PC-9 (cell line): ENCODE results near the gene PRDM9. TPM values are rescaled to one million over a fixed set of nuclear protein-coding genes. Genes with fewer than 3 reads are reported as not detected.
A peak's percentile ranks its signal among the peaks of the same experiment; 100 is the strongest.

Source experiments
- Bru-seq: library from RNA; stranded (reverse); fragments of 400-500 nt; gene quantifications from one replicate; lab custom pipeline; 2021; lab: Mats Ljungman, UMichigan
- BruChase-seq, 2 experiments: library from RNA; stranded (reverse); fragments of 400-500 nt; gene quantifications; one replicate each; lab custom pipeline; 2021; lab: Mats Ljungman, UMichigan
- BruUV-seq: library from RNA; stranded (reverse); fragments of 400-500 nt; replicated peaks from 2 replicates; lab custom pipeline; 2021; lab: Mats Ljungman, UMichigan
- CTCF ChIA-PET: fragments of 300-600 bp; sonication (Branson Sonifier 250); formaldehyde crosslinking; loops from one replicate; lab custom pipeline; 2022; ENCODE audit warnings: antibody characterized with exemption; lab: Charles Lee
- POLR2A ChIA-PET: fragments of 300-600 bp; sonication (Branson Sonifier 250); formaldehyde crosslinking; loops from one replicate; lab custom pipeline; 2022; ENCODE audit warnings: antibody characterized with exemption; ENCODE audit not compliant: unreplicated experiment; lab: Charles Lee
- DNase-seq, 2 experiments: peaks; one replicate each; pipeline versions ENCODE4 v3.0.0 to v3.0.0-alpha.2; 2015 to 2022; ENCODE audit warnings: mixed read lengths in 1 of 2
- H2AFZ ChIP-seq: fragments of 200-600 bp; sonication (generic); 2 replicates; pipeline ENCODE4 v1.8.1; 2017; ENCODE audit warnings: antibody characterized with exemption
- H3F3A ChIP-seq: fragments of 200-600 bp; sonication (generic); 2 replicates; pipeline ENCODE4 v1.8.1; 2017; ENCODE audit warnings: antibody characterized with exemption, mild to moderate bottlenecking, low read depth; ENCODE audit not compliant: insufficient read depth
- H3K27ac ChIP-seq: fragments of 200-600 bp; sonication (generic); 2 replicates; pipeline ENCODE4 v1.6.1; 2016; ENCODE audit warnings: mixed run types
- H3K27me3 ChIP-seq: fragments of 200-600 bp; sonication (generic); 2 replicates; pipeline ENCODE4 v1.6.1; 2016; ENCODE audit warnings: low read depth, mixed run types; ENCODE audit not compliant: insufficient read depth
- H3K36me3 ChIP-seq: fragments of 200-600 bp; sonication (generic); 2 replicates; pipeline ENCODE4 v1.6.1; 2016; ENCODE audit warnings: low read depth, mixed run types
- H3K4me1 ChIP-seq: fragments of 200-600 bp; sonication (generic); replicated peaks from 2 replicates; pipeline ENCODE4 v1.6.1; 2016; ENCODE audit warnings: mixed run types; ENCODE audit not compliant: insufficient read depth
- H3K4me2 ChIP-seq: fragments of 200-600 bp; sonication (generic); 2 replicates; pipeline ENCODE4 v1.6.1; 2017; ENCODE audit warnings: mixed run types
- H3K4me3 ChIP-seq: fragments of 200-600 bp; sonication (generic); 2 replicates; pipeline ENCODE4 v1.6.1; 2016; ENCODE audit warnings: mixed run types
- H3K79me2 ChIP-seq: fragments of 200-600 bp; sonication (generic); 2 replicates; pipeline ENCODE4 v1.6.1; 2017; ENCODE audit warnings: low read depth, mixed run types
- H3K9me2 ChIP-seq: fragments of 200-600 bp; sonication (generic); 2 replicates; pipeline ENCODE4 v1.8.1; 2017; ENCODE audit warnings: mild to moderate bottlenecking; ENCODE audit not compliant: insufficient read depth
- H3K9me3 ChIP-seq: fragments of 200-600 bp; sonication (generic); 2 replicates; pipeline ENCODE4 v1.8.1; 2016; ENCODE audit warnings: low read depth; ENCODE audit not compliant: insufficient read depth
- H4K20me1 ChIP-seq: fragments of 200-600 bp; sonication (generic); 2 replicates; pipeline ENCODE4 v1.8.1; 2017; ENCODE audit not compliant: insufficient read depth
- EZH2 ChIP-seq: fragments of 200-600 bp; sonication (generic); IDR thresholded peaks from 2 replicates; pipeline ENCODE4 v1.8.0; 2017; ENCODE audit warnings: antibody characterized with exemption, low read depth
- intact Hi-C: fragments of 100-400 bp; cut with micrococcal nuclease; formaldehyde crosslinking; loops from one replicate; pipeline ENCODE4 v1.10.0; 2022; ENCODE audit not compliant: unreplicated experiment
- long read RNA-seq: library from polyadenylated mRNA; stranded (forward); transcript quantifications from one replicate; pipeline ENCODE4 v2.0.0, GENCODE V29; 2022
- total RNA-seq: library from RNA; stranded (reverse); gene quantifications from 2 replicates; pipeline ENCODE4 v1.2.3, GENCODE V29; 2021
- TF ChIP-seq, protein P1 (sequence below): fragments of 200-600 bp; sonication (generic); conservative IDR thresholded peaks from 2 replicates; pipeline ENCODE4 v1.6.1; 2017; ENCODE audit warnings: mixed run types, antibody characterized with exemption, mild to moderate bottlenecking, moderate library complexity

The PRDM9 gene
- total RNA-seq, result not detected in 2 replicates
- percentile 8 among the genes with signal in this experiment for Bru-seq, nascent RNA
- BruChase-seq, experiment 1, labeled RNA remaining after a 2-hour chase, result percentile 6 among the genes with signal in this experiment
- BruChase-seq, experiment 2, labeled RNA remaining after a 6-hour chase, result not detected
- long read RNA-seq, result 0 reads

DNA sequence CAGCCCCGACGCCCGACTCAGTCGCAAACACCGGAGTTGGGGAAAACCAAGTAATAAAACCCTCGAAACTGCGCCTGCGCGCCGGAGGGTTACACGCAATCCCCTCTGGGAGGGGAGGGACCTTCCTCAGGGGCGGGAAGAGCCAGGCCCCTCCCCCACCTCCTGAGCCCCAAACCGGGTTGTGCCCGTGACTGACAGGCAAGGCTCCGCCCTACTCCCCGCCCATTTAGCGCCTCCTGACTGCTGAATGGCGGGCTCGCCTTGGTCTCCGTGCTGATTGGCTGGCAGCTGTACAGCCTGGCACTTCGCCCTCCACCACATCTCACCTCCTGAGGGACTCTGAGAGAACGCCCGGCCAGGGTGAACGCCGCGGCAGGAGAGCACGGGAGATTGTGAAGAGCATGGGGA lies at the start of gene PRDM9:
Gene PRDM9, plus strand, starts transcription at position 332 of the 408 bp plus-strand sequence. CDS start 1,425 bp downstream, outside the sequence.
- no peaks in the 10 kb centered on the region for H3K36me3 ChIP-seq
- no peaks in the 10 kb centered on the region for H3K4me1 ChIP-seq
- intact Hi-C loops, result loop anchor here (10.0 kb wide), 1 partner anchor 302 kb away; no protein-coding TSS in a partner anchor
- POLR2A ChIA-PET, result no interaction called here
- H3K79me2 ChIP-seq, result no peaks in the 10 kb centered on the region
- H2AFZ ChIP-seq, result no peak within 1 kb of the TSS; the same call in 1 of the 2 replicates
- H3K9me3 ChIP-seq, result no peaks in the 10 kb centered on the region
- no peaks in the 10 kb centered on the region for H3F3A ChIP-seq
- H3K27ac ChIP-seq, result no peak within 1 kb of the TSS
- no peaks in the 10 kb centered on the region for H4K20me1 ChIP-seq
- no peaks in the 10 kb centered on the region for H3K9me2 ChIP-seq
- no TSS peak for BruUV-seq
- no peaks in the 10 kb centered on the region for H3K27me3 ChIP-seq
- peak in 1 of 2 experiments; percentile 11 for DNase-seq
- H3K4me2 ChIP-seq, result peak within 1 kb of the TSS; percentile 31; the same call in 1 of the 2 replicates
- H3K4me3 ChIP-seq, result no peak within 1 kb of the TSS
- TF ChIP-seq, protein P1, sequence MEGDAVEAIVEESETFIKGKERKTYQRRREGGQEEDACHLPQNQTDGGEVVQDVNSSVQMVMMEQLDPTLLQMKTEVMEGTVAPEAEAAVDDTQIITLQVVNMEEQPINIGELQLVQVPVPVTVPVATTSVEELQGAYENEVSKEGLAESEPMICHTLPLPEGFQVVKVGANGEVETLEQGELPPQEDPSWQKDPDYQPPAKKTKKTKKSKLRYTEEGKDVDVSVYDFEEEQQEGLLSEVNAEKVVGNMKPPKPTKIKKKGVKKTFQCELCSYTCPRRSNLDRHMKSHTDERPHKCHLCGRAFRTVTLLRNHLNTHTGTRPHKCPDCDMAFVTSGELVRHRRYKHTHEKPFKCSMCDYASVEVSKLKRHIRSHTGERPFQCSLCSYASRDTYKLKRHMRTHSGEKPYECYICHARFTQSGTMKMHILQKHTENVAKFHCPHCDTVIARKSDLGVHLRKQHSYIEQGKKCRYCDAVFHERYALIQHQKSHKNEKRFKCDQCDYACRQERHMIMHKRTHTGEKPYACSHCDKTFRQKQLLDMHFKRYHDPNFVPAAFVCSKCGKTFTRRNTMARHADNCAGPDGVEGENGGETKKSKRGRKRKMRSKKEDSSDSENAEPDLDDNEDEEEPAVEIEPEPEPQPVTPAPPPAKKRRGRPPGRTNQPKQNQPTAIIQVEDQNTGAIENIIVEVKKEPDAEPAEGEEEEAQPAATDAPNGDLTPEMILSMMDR, result no peak
- no peak for TF ChIP-seq EZH2
- CTCF ChIA-PET, result no interaction called here

DNA sequence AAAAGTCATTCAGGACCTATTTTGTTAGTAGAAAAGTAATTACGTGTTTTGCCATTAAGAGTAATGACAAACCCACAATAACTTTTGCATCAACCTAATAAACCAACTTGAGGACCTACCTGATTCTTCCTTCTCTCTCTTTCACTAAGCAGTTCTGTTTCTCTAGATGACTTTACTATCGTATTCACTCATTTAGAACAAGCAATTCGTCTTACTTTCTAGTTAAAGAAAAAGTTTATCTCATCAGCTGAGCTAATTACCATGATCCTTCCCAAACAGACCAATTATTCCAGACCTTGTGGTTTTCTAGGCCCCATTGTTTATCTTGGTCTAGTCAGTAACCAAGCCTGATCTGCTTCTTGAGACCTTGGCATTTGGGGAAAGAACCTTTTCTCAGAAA lies 49.6 kb upstream of the PRDM9 start:
- Histone ChIP-seq H3K4me3 (no peak overlapping the region), H3K4me1 (no peaks in the 10 kb centered on the region), H2AFZ (no peak overlapping the region), H3F3A (no peaks in the 10 kb centered on the region), H3K9me2 (0 out of 2 replicates have a peak, but pooled peaks cover 4% of the 10 kb centered on the region), H4K20me1 (no peaks in the 10 kb centered on the region), H3K9me3 (no peaks in the 10 kb centered on the region), H3K27me3 (no peaks in the 10 kb centered on the region), H3K27ac (no peak overlapping the region), H3K4me2 (no peak overlapping the region), H3K36me3 (no peaks in the 10 kb centered on the region), H3K79me2 (no peaks in the 10 kb centered on the region)
- DNase-seq, result no peak
- TF ChIP-seq EZH2, result no peak
- TF ChIP-seq, protein P1, result no peak
- CTCF ChIA-PET, result no interaction called here
- intact Hi-C loops, result no loop called here
- POLR2A ChIA-PET, result no interaction called here
- no TSS peak for BruUV-seq

DNA sequence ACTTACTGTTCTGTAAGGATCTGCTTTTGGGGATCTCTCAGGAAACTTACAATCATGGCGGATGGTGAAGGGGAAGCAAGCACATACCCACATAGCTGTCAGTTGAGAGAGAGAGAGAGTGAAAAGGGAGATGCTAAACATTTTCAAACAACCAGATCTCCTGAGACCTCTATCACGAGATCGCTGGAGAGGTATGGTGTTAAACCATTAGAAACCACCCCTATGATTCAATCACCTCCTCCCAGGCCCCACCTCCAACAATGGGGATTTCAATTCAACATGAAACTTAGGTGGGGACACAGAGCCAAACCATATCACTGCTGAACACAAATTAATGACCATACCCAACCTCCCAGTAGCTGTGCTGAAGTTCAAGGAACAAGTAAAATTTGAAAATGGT lies 48.2 kb upstream of the PRDM9 start:
- CTCF ChIA-PET, result no interaction called here
- Histone ChIP-seq H3F3A (no peaks in the 10 kb centered on the region), H3K4me3 (no peak overlapping the region), H3K27me3 (no peaks in the 10 kb centered on the region), H3K9me3 (no peaks in the 10 kb centered on the region), H3K9me2 (no peaks in the 10 kb centered on the region), H3K4me2 (no peak overlapping the region), H3K4me1 (no peaks in the 10 kb centered on the region), H4K20me1 (no peaks in the 10 kb centered on the region), H3K27ac (no peak overlapping the region), H2AFZ (no peak overlapping the region), H3K79me2 (no peaks in the 10 kb centered on the region), H3K36me3 (no peaks in the 10 kb centered on the region)
- intact Hi-C loops, result no loop called here
- no TSS peak for BruUV-seq
- POLR2A ChIA-PET, result no interaction called here
- DNase-seq, result no peak
- TF ChIP-seq EZH2, result no peak
